Activated effector memory CD4-positive, alpha-beta T cell treated with anti-CD3 and anti-CD28 coated beads, Interleukin-2, amount 50 U/mL, for 16 hours (primary cell): ENCODE data around the gene GRB10.

ENCODE experiments used
- DNase-seq: peaks from one replicate; pipeline ENCODE4 v3.0.0-alpha.2; 2020

GRB10 gene

DNA sequence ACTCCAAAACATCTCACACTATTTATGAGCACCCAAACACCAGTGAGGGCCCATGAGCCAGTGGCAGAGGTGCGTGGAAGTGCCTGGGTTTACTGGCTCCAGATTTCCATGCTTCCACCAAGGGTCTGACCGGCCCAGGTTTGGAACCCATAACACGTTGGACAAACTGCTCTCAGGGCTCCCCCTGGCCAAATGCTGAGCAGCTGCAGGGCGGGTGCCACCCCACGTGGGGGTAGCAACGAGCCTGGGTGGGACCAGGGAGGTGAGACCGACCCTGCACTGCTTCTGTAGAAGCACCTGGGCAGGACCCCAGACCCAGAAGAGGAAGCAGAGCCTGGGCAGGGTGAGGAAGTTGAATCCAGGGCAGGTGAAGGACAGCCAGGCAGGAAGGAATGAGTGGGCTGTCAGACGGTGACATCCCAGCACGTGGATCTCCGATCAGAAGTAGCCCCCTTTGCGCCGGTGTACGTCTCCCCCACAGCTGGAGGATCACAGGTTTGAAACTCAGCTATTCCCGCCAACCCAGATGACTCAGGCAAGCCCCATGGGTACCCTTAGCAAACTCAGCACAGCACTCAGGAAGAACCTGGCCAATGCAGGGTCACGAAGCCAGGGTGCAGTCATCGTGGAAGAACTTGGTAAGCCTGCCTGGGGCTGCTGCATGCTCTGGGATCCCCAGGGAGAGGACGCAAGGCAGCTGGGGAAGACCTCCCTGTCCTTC is 117.1 kb downstream of the GRB10 start:
- no peak for DNase-seq

GRCh38 chr7:50664937-50665336 is 117.8 kb downstream of the GRB10 start:
- DNase-seq = no peak

DNA sequence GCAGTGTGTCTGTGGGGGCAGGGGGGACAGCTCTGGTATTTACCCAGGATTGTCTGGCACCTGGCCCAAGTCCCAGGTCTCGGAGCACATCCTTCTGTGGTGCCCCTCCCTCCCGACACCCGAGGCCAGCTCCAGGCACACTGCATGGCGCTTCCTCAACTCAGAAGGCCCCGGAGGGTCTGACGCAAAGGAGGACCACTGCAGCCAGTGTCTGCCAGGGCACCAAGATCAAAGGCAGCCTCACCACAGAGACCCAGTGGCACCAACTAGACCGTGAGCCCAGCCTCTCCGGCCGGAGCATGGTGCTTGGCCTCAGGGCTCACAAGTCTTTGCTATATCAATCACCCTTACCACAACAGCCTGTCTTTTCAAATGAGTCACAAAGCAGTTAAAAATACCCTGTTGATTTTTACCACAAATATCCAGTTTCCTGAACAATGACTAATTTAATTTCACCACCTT is 118.2 kb downstream of the GRB10 start:
- peak; percentile 69 for DNase-seq

- no peak for DNase-seq
Measured at GRCh38 chr7:50663396-50664102, 119.1 kb downstream of the GRB10 start.

- DNase-seq = no peak
Measured at GRCh38 chr7:50662996-50663395, 119.7 kb downstream of the GRB10 start.

DNA sequence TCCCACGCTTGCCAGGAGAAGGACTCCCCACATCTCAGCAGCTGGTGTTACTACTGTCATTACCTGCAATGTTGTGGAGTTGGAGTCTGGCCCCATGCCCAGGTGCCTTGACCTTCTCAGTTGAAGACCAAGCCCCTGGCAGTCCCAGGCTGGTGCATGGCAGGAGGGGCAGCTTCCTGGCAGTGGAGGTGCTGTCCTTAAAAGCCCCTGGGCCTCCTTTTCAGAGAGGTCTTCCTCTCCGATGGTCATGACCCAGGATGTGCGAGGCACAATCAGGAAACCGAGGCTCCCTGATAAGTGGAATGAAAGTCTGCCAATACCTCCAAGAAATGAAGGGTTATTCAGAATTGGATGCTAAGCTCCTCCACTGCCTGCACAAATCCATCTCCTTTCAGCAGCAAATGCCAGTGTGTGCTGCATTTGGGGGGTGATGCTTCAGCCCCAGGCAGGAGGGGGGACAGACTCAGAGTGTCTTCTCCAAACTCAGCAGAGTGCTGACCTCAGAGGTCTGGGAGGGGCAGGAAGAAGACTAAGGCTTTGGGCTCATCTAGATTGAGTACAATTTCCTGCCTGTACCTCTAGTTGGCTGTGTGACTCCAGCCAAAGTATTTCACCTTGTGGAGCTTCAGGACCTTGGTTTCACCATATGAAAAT is 120.5 kb downstream of the GRB10 start:
- peak; percentile 71 for DNase-seq

DNA sequence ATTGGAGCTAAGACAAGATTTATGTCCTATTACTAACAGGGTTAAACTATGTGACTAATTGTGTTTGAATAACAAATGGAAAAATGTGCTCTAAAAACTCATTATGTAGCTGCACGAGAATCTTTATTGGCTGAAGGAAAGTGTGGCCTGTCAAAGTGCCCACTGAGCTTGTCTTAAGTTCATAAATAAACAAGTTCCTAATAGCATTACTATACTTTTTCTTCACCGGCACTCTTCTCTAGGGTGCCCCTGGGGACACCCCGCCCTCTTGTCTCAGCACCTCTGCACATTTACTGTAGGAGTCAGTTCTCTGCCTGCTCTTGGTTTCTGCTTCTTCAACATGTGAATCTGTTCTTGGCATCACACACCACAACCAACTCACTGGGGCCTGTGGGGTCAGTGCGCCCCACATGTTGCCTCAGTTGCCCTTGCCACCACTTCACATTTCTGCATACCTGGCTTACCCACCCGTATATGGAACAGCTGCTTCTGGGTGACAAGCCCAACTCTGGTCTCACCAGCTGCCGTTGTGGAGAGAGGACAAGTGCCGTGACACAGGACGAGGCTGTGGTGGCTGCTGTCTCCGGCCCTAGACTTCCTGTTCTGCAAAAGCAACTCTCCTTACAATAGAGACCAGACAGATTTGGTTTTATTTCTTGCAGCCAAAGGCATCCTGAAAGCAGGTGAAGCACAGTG is 121.2 kb downstream of the GRB10 start:
- no peak for DNase-seq

DNA sequence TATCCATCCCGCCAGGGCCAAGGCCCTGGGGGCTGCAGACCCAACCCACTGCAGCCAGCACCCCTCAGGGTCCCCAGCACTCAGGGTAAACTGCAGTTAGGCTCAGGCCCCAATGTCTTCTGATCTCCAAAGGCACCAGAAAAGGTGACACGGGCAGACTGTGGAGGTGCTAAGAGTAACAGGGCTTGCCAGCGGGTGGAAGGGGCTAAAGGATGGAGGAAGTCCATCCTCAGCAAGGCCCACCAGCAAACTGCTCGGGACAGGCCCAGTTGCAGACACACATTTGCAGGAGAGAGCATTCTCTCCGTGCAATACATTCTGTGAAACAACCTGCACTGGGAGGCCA is 121.9 kb downstream of the GRB10 start:
- DNase-seq = no peak

- peak; percentile 83 for DNase-seq
Measured at GRCh38 chr7:50660040-50660829, 122.5 kb downstream of the GRB10 start.

DNA sequence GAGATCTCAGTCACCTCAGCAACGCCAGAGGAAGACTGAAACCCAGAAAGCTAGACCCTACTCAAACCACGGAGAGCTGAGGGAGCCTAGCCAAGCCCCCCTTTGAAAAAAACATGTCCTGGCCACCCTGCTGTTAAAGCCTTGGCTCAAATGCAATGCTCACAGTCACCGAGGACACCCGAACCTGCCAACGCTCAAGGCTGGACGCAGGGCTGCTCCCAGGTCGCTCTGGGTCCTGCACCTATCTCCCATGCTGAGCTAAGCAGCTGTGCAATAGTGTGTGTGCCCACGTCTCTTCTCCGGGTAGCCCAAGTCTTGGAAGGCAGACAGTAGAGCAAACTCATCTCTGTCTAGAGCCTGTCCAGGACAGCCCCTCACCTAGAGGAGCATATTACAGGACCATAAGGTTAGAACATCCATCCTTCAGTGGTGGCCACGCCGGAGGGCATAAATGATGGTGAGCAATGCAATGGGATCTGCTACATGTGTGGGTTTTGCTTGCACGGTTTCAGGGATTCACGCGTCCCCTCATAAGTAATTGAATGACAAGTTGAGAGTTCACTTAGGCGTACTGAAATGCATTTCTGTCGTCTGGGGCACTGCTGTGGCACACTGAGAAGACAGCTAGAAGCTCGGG is 123.2 kb downstream of the GRB10 start:
- no peak for DNase-seq

- DNase-seq = no peak
Measured at GRCh38 chr7:50658696-50659095, 124.0 kb downstream of the GRB10 start.

DNA sequence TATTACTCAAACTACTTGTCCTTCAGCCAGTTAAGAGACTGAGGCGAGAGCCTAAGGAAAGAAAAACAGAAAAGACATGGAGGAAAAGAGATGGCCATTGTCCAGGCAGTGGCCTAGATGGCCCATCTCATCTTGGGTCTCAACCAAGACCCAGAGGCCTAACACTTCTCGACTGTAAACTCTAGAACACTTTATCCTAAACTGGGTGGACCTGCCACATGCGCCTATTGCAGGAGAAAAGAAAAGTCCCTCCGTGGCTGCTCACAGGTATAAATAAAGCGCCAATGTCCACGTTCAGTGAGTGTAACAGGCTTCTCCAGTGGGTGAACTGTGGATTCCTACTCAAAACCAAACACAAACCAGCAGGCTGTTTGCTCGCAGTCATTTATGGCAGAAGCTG is 124.8 kb downstream of the GRB10 start:
- peak; percentile 33 for DNase-seq

- no peak for DNase-seq
Measured at GRCh38 chr7:50657341-50657873, 125.3 kb downstream of the GRB10 start.

- DNase-seq = peak; percentile 54
Measured at GRCh38 chr7:50656141-50656895, 126.4 kb downstream of the GRB10 start.

GRCh38 chr7:50655490-50655889 is 127.2 kb downstream of the GRB10 start:
- peak; percentile 14 for DNase-seq

DNA sequence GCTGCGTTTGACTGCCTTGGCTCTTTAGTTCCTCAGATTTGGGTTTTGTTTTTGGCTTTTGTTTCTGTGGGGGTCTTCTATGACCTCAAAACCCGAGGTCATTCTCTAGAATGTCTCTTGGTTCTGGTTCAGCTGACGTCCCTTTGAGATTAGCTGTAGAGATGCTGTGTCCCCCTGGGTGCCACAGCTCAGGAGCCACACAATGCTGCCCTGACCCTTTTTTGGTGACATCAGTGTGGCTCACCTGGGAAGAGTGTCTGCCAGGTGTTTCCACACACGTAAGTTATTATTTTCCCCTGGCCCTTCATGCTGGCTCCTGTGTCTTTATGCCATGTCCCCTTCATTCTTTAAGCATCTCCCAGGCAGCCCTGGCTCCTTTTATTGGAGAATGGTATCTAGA is 127.7 kb downstream of the GRB10 start:
- no peak for DNase-seq

GRCh38 chr7:50653981-50654425 is 128.7 kb downstream of the GRB10 start:
- no peak for DNase-seq

- DNase-seq = no peak
Measured at GRCh38 chr7:50653126-50653864, 129.4 kb downstream of the GRB10 start.

- no peak for DNase-seq
Measured at GRCh38 chr7:50652400-50653125, 130.1 kb downstream of the GRB10 start.
